Measurements from ENCODE around the gene SLC7A10. TPM values are rescaled to one million over a fixed set of nuclear protein-coding genes. Genes with fewer than 3 reads are reported as not detected.

The SLC7A10 gene
- total RNA-seq, 1 donor from 2014 or later: not detected

DNA sequence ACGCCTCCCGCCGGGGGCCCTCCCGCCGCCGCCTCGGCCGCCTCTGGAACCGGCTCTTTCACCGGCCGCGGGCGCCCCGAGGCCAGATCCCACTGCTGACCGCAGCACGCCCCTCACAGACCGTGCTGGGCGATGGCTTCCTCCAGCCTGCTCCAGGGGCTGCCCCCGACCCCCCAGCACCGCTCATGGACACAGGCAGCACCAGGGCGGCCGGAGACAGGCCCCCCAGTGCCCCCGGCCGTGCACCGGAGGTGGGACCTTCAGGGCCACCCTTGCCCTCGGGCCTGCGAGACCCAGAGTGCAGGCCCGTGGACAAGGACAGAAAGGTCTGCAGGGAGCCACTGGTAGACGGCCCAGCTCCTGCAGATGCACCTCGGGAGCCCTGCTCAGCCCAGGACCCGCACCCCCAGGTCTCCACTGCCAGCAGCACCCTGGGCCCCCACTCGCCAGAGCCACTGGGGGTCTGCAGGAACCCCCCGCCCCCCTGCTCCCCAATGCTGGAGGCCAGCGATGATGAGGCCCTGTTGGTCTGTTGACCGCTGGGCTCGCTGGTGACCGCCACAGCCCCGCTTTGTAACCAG is 18.5 kb downstream of the SLC7A10 start:
- intact Hi-C loops (cut with DNase I): no loop called here
- no peak for DNase-seq (ENCODE audit: low spot score)

- intact Hi-C loops (cut with DNase I): no loop called here
- DNase-seq (ENCODE audit: low spot score): no peak
These were observed 19.2 kb downstream of the SLC7A10 start for GRCh38 chr19:33206261-33207039.

DNA sequence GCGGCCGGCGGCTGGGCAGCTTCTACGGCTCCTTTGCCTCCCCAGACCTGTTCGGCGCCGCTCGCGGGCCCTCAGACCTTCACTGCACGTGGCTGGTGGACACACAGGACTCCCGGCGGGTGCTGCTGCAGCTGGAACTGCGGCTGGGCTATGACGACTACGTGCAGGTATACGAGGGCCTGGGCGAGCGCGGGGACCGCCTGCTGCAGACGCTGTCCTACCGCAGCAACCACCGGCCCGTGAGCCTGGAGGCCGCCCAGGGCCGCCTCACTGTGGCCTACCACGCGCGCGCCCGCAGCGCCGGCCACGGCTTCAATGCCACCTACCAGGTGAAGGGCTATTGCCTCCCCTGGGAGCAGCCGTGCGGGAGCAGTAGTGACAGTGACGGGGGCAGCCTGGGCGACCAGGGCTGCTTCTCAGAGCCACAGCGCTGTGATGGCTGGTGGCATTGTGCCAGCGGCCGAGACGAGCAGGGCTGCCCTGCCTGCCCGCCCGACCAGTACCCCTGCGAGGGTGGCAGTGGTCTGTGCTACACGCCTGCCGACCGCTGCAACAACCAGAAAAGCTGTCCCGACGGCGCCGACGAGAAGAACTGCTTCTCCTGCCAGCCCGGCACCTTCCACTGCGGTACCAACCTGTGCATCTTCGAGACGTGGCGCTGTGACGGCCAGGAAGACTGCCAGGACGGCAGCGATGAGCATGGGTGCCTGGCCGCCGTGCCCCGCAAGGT is 20.0 kb downstream of the SLC7A10 start:
- DNase-seq (ENCODE audit: low spot score): no peak
- intact Hi-C loops (cut with DNase I): no loop called here

GRCh38 chr19:33205110-33205509 is 20.5 kb downstream of the SLC7A10 start:
- DNase-seq (ENCODE audit: low spot score): no peak
- intact Hi-C loops (cut with DNase I): no loop called here

GRCh38 chr19:33204136-33204973 is 21.3 kb downstream of the SLC7A10 start:
- no peak for DNase-seq (ENCODE audit: low spot score)
- intact Hi-C loops (cut with DNase I): no loop called here

DNA sequence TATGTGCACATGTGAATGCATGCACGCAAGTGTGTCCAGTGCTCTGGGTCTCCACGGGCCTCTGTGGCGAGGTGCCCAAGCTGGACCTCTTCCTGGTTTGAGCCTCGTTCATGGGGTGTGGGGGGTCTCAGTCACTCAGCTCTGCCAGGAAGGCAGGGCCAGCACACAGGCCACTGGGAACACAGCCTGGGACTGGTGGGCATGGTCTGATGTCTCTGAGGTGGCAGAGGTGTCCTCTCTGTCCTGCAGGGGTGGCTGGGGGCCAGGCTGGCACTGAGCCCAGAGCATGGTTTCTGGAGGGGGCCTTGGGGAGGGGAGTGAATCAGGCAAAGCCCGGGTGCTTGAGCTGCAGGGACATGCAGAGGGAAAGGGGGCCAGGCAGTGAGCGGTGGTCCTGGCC is 22.1 kb downstream of the SLC7A10 start:
- DNase-seq (ENCODE audit: low spot score): no peak
- intact Hi-C loops (cut with DNase I): no loop called here

GRCh38 chr19:33202546-33203507 is 22.8 kb downstream of the SLC7A10 start:
- intact Hi-C loops (cut with DNase I): no loop called here
- DNase-seq (ENCODE audit: low spot score): no peak

DNA sequence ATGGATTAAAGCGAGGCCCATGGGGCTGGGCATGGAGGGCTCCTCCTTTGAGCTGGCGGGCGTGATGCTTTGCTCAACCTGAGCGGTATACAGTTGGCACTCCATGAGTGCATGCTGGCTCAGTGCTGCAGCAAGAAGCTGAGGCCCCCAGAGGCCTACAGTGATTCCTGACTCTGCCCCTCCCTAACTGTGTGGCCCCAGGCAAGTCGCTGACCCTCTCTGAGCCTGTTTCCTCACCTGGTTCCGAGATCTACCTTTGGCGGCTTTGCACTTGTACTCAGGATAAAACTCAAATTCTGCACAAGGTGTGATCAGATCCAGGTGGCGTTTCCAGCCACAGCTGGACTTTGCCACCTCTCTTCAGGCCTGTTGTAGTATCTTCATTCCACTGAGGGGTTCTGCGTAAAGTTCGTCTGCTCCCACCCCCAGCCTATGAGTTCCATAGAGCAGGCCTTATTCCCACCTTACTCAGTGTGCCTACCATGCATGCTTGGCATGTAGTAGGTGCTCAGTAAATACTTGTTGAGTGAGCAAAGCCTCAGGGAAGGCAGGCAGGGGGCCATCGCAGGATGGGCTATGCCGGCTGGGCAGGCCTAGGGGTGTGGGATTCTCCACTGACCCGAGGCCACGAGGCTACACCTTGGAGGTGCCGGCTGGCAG is 23.6 kb downstream of the SLC7A10 start:
- DNase-seq (ENCODE audit: low spot score): no peak
- intact Hi-C loops (cut with DNase I): no loop called here

- DNase-seq (ENCODE audit: low spot score): no peak
- intact Hi-C loops (cut with DNase I): no loop called here
These were observed 24.2 kb downstream of the SLC7A10 start for GRCh38 chr19:33201473-33201872.

DNA sequence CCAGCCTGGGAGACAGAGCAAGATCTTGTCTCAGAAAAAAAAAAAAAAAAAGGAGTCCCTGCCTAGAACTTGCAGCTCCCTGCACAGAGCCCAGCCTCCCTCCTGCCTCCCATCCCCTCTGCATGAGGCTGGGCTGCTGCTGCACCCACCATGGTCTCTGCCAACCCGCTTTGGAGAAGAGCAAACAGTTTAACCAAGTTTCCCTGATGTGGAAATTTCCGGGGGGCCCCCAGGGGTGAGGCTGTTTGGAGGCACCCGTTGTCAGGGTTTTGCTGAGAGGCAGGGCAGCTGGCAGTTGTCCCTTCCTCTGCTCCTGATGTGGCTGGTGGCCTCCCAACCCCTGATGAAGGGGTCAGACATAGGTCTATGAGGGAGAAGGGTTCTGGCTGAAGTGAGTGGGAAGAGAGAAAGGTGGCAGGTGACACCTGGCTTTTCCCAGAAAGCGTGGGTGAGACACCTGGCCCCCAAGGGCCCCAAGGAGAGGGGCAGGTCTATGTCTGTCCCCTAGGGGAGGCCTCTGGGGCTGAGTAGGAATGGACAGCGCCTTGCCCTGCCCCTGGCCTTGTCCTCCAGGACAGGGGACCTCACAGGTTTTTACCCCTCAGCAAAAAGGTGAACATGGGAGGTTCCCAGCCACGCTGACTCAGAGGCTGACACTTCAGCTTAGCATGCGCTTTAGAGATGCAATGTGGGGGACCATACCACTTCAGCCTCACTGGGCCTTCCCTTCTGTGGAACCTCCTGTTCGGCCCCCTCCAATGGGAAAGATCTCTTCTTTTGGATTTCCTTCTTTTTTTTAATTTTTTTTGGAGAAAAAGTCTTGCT is 26.0 kb downstream of the SLC7A10 start:
- DNase-seq (ENCODE audit: low spot score): no peak
- intact Hi-C loops (cut with DNase I): no loop called here

- no peak for DNase-seq (ENCODE audit: low spot score)
- intact Hi-C loops (cut with DNase I): no loop called here
These were observed 27.5 kb downstream of the SLC7A10 start for GRCh38 chr19:33198169-33198568.

DNA sequence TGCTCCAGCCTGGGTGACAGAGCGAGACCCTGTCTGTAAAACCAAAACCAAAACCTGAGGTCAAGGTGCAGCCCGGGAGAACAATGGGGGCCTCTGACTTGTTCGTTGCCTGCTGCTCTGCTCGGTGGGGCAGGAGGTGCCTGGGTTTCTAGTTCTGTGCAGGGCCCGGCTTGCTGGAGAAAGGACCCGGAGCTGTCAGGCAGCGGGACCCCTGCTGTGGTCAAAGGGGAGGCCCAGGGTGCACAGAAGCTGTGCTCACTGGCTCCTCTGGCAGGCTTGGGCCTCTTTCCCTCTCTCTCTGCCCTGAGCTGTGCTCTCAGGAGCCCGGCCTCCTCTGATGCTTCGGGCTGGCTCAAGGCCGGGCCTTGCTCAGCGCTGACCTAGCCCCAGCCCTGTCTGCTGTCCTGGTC is 28.1 kb downstream of the SLC7A10 start:
- DNase-seq (ENCODE audit: low spot score): no peak
- intact Hi-C loops (cut with DNase I): no loop called here

GRCh38 chr19:33196446-33197193 is 29.0 kb downstream of the SLC7A10 start:
- DNase-seq (ENCODE audit: low spot score): no peak
- intact Hi-C loops (cut with DNase I): no loop called here

DNA sequence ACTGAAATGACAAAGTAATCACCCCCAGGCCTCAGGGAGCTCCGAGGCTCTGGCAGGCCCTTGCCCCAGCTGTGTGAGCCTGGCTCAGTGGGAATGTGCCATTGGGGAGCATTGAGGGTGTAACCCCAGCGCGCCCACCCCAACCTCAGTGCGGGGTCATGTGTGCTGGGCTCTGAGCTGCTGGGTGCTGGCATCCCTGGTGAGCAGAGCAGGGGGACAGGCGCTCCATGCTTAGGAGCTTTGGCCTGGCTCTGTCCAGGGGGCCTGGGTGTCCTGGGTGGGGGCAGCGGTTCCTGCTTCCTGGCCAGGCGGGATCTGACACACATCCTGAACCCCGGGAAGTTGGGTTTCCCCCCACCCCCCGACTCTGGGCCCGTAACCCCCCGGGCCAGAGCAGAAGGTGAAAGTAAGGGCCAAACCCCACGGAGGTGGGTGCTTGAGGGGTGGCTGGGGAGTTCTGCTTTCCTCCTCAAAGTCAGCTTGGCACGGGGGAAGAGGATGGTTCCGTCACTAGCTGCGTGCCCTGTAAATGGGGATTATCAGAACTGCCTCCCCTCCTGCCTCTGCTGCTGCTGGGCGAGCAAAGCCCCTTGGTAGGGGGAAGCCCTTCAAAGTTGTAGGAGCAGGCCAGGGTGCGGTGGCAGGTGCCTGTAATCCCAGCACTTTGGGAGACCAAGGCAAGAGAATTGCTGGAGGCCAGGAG is 29.9 kb downstream of the SLC7A10 start:
- DNase-seq (ENCODE audit: low spot score): no peak
- intact Hi-C loops (cut with DNase I): no loop called here

GRCh38 chr19:33194886-33195644 is 30.6 kb downstream of the SLC7A10 start:
- no peak for DNase-seq (ENCODE audit: low spot score)
- intact Hi-C loops (cut with DNase I): no loop called here

DNA sequence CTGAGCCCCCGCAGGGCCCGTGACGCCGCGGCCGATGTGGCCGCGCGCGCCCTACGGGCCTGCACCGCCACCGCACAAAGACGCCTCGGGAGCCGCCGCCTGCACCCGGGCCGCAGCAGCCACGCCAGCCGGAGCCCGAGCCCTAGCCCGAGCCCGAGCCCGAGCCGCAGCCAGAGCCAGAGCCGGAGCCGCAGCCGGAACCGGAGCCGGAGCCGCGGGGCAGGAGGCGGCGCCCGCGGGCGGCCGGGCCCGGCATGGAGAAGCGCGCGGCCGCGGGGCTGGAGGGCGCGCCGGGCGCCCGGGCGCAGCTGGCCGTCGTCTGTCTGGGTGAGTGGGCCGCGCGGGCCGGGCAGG is 31.1 kb downstream of the SLC7A10 start:
- DNase-seq (ENCODE audit: low spot score): no peak
- intact Hi-C loops (cut with DNase I): no loop called here
